ENCODE measurements around the gene CYBB.
A peak's percentile ranks its signal among the peaks of the same experiment; 100 is the strongest.

Gene CYBB

DNA sequence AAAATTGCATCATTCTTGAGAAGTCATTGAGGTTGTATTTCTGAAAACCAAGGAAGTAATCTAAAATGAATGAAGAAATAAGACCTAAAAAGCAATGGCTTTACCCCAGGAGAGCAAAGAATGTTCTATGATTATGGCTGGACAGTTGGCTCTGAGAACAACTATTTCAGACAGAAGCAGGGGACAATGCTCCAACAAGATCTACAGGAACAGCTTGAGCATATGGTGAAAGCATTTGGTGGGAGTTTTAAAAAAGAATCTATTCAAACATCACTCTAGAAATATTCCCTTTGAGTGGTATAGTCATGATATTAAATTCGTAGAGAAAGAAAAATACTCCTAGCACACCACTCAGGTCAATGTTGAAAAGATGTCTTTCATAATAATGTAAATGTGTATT, 40.8 kb downstream of the CYBB start:
- TF ChIP-seq, protein P1, sequence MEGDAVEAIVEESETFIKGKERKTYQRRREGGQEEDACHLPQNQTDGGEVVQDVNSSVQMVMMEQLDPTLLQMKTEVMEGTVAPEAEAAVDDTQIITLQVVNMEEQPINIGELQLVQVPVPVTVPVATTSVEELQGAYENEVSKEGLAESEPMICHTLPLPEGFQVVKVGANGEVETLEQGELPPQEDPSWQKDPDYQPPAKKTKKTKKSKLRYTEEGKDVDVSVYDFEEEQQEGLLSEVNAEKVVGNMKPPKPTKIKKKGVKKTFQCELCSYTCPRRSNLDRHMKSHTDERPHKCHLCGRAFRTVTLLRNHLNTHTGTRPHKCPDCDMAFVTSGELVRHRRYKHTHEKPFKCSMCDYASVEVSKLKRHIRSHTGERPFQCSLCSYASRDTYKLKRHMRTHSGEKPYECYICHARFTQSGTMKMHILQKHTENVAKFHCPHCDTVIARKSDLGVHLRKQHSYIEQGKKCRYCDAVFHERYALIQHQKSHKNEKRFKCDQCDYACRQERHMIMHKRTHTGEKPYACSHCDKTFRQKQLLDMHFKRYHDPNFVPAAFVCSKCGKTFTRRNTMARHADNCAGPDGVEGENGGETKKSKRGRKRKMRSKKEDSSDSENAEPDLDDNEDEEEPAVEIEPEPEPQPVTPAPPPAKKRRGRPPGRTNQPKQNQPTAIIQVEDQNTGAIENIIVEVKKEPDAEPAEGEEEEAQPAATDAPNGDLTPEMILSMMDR (IDR thresholded peaks at IDR 0.05; ENCODE audit: control insufficient read depth, insufficient read depth, low read depth, low read length, missing control alignments), result no peak
- no peak overlapping the region for H3K4me3 ChIP-seq (ENCODE audit: control insufficient read depth, low read depth, low read length)
- no peak for DNase-seq (ENCODE audit: low read depth)

DNA sequence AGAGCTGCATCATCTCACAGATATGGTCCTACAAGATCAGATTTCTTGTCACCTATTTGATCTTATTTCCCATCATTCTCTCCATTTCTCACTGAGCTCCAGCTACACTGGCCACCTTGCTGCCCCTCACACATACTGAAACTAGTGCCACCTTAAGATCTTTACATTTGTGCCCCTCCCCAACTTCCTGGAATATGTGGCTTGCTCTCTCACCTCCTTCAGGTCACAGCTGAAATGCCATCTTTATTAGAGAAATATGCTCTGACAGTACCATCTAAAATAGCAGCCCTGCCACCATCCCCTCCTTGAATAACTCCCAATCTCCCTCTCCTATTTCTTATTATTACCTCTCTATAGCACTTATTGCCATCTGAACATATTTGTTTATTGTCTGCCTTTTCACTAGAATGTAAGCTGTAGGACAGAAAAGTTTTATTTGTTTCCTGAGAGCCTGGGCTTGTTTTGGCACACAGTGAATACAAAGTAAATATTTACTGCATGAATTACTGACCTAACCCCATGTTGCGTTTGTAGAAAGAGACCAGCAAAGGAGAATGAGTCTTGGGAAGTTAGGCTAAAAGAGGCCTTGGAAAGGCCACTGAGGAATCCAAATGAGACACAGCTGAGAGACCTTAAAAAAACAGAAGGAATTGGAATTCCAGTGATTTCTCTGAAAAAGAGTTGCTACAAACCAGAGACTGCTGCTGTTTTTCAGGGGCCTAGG, 44.8 kb downstream of the CYBB start:
- DNase-seq (ENCODE audit: low read depth), result no peak
- TF ChIP-seq, protein P1 (IDR thresholded peaks at IDR 0.05; ENCODE audit: control insufficient read depth, insufficient read depth, low read depth, low read length, missing control alignments), result no peak

DNA sequence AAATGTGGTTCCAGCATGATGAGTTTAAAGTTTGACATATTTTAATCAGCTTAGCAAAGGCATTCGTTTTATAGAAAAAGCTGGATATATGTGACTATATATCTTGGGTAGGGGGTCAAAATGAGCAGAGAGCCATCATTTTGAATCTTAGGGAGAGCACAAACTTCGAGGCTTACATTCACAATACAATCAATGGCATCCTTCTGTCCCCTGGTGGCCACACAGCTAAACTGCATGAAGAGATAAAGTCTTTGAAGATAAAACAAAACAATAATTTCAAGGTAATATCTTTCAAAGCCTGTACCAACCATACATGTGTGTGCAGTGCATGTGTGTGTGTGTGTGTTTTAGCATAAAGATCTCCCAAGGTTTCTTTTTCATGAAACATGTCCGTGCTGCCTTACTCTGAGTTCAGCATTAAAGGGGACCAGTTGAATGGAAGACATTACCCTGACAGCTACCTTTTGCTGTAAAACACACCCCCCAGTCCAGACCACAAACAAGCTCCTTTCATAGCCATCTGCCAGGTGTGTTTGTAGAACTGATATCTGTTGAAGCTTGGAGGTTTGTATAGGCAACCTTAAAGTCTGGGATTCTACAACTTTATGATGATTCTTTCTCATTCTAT, 45.5 kb downstream of the CYBB start:
- no peak overlapping the region for H3K4me3 ChIP-seq (ENCODE audit: control insufficient read depth, low read depth, low read length)
- TF ChIP-seq, protein P1 (IDR thresholded peaks at IDR 0.05; ENCODE audit: control insufficient read depth, insufficient read depth, low read depth, low read length, missing control alignments), result peak; percentile 89
- DNase-seq (ENCODE audit: low read depth), result no peak

More for the DNA sequence above, 44.8 kb downstream of the CYBB start:
- H3K4me3 ChIP-seq (ENCODE audit: control insufficient read depth, low read depth, low read length), result no peak overlapping the region

DNA sequence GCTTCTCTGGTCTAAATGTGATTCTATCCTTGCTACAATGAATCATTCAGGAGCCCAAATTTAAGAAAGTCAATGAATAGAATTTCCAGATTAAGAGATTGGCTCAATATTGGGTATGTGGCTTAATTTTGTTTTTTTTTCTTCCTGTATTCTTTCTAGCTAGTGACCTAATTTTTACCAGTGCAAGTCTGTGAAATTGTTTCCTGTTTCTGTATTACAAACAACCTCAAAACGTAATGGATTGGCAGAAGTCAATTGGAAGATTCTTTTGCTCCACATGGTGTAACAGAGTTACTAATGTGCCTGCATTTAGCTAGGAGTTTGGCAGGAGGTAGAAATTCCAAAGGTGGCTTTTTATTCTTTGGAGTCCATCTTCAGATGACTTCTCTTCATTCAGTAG, 49.9 kb downstream of the CYBB start:
- DNase-seq (ENCODE audit: low read depth), result no peak
- TF ChIP-seq, protein P1 (IDR thresholded peaks at IDR 0.05; ENCODE audit: control insufficient read depth, insufficient read depth, low read depth, low read length, missing control alignments), result no peak
- no peak overlapping the region for H3K4me3 ChIP-seq (ENCODE audit: control insufficient read depth, low read depth, low read length)

DNA sequence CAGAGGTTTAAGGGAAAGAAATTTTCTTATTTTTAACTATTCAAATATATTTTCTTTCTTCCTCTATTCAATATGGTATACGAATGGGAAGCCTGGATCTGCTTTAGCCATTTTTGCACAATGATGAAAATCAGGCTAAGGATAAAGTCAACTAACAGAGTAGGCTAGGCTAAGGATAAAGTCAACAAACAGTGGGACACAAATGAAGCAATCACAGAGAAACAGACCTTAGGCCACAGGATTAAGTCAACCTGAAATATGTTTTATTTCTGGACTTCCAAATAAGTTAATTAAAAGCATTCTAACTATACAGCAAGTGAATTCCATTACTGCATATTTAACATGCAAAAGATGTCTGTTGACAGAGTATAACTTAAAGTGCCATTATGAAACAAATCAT, 50.5 kb downstream of the CYBB start:
- H3K4me3 ChIP-seq (ENCODE audit: control insufficient read depth, low read depth, low read length), result no peak overlapping the region
- TF ChIP-seq, protein P1 (IDR thresholded peaks at IDR 0.05; ENCODE audit: control insufficient read depth, insufficient read depth, low read depth, low read length, missing control alignments), result no peak
- DNase-seq (ENCODE audit: low read depth), result no peak

DNA sequence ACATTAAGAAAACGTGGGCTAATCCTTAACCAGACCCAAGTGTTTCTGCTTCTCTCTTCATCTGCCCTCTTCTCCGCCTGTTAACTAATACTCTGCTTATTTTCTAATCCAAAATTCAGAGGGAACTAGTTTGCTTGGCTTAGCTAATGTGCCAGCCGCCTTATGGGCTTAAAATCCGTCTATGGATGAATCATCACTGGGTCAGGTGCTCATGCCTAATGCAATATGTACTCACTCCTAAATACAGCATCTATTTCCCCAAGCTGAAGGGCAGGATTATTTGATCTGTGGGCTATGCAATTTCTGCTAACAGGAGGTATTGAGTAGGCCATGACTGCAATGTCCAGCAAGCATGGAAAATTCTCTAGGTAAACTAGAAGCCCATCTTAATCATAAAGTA, 55.1 kb downstream of the CYBB start:
- TF ChIP-seq, protein P1 (IDR thresholded peaks at IDR 0.05; ENCODE audit: control insufficient read depth, insufficient read depth, low read depth, low read length, missing control alignments), result no peak
- no peak for DNase-seq (ENCODE audit: low read depth)
- H3K4me3 ChIP-seq (ENCODE audit: control insufficient read depth, low read depth, low read length), result no peak overlapping the region
